GM11168 (cell line): ENCODE measurements around the gene ENDOV.

ENCODE experiments used
- in situ Hi-C: fragments of 300-500 bp; cut with MboI; formaldehyde crosslinking; loops from one replicate; pipeline ENCODE4 v1.12.0; 2022; ENCODE audit warnings: low sequenced_read_pairs; ENCODE audit not compliant: unreplicated experiment

ENDOV gene

DNA sequence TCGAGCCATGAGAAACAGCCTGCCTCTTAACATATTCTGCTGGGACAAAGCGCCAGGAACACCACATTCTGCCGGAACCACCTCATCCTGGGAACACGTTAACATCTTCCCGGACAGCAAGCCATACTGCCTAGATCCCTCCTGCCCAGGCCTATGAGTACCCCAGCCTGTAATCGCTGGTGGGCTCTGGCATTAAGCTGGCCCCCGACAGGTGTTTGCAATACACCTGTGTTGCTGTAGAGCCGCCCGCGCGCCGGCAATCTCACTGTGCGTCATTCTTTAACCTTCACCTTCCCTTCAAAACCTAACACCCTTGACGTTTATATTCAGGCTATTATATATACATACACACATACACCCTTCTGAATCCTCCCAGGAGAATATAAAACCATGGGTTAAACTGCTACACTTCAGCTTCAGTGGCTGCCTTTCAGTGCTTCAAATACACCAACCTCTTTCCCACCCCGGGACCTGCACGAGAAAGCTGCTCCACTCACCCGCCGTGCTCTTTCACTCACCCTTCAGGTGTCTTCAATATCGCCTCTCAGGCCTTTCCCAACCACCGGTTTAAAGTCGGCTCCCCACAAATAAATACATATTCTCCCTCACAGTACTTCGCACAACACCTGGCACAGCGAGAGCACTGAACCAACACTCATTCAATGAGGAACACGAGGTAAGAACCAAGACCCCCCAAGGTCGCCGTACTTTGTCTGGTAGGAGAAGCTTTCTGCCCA lies 1.0 kb upstream of the ENDOV start:
- in situ Hi-C loops = no loop called here

DNA sequence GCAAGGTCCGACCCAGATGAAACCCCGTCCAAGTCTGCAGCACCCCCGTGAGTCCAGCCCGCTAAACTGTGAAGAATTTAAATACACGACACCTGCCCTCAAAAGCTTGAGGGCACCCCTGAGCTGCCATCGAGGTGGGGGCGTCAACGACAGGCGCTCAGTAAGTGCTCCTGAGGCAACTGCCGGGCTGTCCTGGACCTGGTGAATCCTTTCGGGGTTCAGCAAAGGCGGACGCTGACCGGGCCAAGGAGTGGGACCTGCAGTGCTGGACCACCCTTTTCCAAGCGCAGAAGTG lies 512 bp upstream of the ENDOV start:
- in situ Hi-C loops = no loop called here

DNA sequence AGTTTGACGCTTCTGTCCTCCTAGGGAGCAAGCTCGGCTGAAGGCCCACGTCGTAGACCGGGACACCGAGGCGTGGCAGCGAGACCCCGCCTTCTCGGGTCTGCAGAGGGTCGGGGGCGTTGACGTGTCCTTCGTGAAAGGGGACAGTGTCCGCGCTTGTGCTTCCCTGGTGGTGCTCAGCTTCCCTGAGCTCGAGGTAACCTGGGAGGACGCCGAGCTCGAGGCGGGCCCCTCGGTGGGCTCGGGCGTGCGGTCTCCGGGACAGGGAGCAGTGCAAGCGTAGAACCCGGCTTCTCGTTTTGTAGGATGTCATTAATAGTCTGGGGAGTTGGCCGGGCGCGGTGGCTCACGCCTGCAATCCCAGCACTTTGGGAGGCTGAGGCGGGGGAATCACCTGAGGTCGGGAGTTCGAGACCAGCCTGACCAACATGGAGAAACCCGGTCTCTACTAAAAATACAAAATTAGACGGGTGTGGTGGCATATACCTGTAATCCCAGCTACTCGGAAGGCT lies 715 bp downstream of the ENDOV start:
- in situ Hi-C loops = no loop called here

- in situ Hi-C loops = no loop called here
Observed at GRCh38 chr17:80416260-80416939, 1.4 kb downstream of the ENDOV start.

GRCh38 chr17:80416940-80417293 lies 1.9 kb downstream of the ENDOV start:
- in situ Hi-C loops = no loop called here

- in situ Hi-C loops = no loop called here
Observed at GRCh38 chr17:80418589-80418988, 3.6 kb downstream of the ENDOV start.

- in situ Hi-C loops = no loop called here
Observed at GRCh38 chr17:80419255-80419654, 4.3 kb downstream of the ENDOV start.

DNA sequence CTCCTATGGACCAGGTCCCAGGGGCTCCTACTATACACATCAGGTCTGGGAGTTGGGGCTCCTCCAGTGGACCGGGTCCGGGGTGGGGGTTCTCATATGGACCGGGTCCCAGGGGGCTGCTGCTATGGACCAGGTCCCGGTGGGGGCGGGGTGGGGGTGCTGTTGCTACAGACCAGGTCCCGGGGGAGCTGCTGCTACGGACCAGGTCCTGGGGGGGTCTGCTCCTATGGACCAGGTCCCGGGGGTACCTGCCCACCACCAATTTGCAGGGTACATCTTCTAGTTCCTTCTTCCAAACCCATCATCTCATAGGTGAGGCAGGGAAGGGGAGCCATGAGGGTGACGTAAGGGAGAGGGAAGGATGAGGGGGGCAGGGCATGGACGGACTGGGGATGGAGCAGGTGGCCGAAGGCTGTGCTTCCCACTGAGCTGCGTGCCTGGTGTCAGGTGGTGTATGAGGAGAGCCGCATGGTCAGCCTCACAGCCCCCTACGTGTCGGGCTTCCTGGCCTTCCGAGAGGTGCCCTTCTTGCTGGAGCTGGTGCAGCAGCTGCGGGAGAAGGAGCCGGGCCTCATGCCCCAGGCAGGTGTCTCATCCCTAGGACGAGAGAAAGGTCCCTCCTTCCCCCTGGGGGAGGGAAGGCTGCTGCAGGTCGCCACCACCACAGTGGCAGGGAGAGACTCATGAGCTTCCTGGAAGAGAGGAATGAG lies 6.6 kb downstream of the ENDOV start:
- in situ Hi-C loops = loop anchor here (10.0 kb wide), 1 partner anchor 153 kb away; no protein-coding TSS in a partner anchor

- in situ Hi-C loops = loop anchor here (10.0 kb wide), 1 partner anchor 153 kb away; no protein-coding TSS in a partner anchor
Observed at GRCh38 chr17:80422276-80422675, 7.3 kb downstream of the ENDOV start.

DNA sequence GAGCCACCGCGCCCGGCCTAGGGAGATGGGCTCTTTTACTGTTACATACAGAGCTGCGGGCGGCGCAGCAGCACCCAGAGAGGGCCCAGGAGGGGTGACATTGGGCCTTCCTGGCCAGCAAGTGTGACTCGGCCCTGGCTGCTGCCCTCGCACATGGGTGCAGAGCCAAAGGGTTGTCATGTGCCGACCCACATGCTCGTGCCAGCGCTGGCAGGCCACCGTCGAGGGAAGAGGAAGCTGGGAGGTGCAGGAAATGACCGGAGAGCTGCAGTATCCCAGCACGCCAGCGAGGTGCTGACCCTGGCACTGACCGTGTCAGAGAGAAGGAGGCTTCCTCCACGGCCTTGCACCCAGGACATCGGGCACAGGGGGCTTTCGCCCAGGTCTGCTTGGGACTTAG lies 8.0 kb downstream of the ENDOV start:
- in situ Hi-C loops = loop anchor here (10.0 kb wide), 1 partner anchor 152 kb away; no protein-coding TSS in a partner anchor

- in situ Hi-C loops = loop anchor here (10.0 kb wide), 1 partner anchor 151 kb away; no protein-coding TSS in a partner anchor
Observed at GRCh38 chr17:80423536-80424225, 8.7 kb downstream of the ENDOV start.

DNA sequence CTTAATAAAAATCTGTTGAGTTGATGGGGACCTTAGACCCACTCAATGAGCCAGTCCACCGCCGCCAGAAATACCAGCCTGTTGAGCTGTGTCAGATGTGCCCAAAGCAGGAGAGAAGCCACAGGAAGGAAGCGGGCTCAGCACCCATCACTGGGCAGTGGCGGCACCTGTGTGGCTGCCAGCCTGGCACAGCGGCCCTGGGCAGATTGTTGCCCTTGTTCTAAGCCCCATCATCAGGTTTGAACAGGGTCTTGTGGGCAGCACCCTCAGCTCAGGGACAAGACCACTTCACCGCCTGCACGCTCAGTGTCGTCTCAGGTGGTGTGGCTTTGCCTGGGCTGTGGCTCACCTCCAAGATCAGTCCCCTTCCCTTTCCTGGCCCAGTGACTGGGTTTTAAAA lies 9.3 kb downstream of the ENDOV start:
- in situ Hi-C loops = loop anchor here (10.0 kb wide), 1 partner anchor 151 kb away; no protein-coding TSS in a partner anchor

- in situ Hi-C loops = loop anchor here (10.0 kb wide), 1 partner anchor 150 kb away; no protein-coding TSS in a partner anchor
Observed at GRCh38 chr17:80424878-80425765, 10.2 kb downstream of the ENDOV start.

DNA sequence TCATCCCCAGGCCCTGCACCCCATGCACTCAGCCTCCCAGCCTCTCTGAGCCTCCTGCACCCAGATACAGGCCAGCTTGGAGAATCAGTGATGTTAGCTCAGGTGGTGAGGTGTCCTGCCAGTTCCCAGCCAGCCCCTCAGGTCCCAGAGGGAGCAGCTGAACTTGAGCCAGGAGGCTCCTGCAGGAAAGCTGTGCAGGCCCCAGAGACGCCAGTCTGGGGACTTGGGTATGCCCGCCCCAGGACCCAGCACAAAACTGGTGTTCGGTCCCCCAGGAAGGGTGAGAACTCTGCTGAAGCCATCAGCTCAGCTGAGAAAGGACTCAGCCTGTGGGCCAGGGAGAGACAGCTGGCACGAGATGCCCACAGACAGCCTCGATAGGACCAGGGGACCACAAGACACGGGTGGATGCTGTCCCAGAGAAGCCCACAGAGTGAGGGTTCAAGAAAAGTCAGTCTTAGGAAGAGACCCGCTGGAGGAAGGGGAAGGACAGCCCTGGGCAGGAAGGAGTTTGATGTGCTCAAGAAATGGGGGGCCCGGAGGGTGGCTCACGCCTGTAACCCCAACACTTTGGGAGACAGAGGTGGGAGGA lies 11.0 kb downstream of the ENDOV start:
- in situ Hi-C loops = loop anchor here (10.0 kb wide), 1 partner anchor 149 kb away; no protein-coding TSS in a partner anchor

DNA sequence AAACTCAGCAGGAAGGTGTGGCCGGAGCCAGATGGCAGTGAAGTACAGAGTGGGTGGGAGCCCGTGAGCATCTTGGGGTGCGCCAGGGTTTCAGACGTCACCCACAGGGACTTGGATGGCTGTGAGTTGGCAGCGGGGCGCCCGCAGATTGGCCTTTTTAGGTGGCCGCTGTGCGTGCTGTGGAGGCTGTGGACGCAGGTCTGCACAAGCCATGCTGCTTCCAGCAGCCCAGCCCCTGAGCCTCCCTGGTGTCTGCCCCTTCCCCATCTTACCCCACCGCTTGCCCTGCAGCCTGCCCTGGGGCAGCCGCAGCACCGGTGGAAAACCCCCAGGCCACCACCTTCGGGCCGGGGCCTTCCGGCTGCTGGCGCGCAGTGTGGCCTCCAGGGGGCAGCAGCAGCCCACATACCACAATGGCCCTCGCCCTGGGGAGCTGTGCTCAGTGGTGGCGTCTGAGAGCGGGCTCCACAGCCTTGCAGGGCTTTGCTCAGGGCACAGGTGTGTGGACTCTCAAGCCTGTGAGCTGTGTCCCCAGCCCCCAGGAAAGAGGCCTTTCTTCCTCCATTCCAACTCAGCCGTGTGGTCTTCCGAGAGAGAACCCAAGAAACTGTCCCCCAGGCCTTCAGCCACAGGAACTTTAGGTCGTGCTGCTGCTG lies 11.8 kb downstream of the ENDOV start:
- in situ Hi-C loops = loop anchor here (10.0 kb wide), 1 partner anchor 148 kb away; no protein-coding TSS in a partner anchor

DNA sequence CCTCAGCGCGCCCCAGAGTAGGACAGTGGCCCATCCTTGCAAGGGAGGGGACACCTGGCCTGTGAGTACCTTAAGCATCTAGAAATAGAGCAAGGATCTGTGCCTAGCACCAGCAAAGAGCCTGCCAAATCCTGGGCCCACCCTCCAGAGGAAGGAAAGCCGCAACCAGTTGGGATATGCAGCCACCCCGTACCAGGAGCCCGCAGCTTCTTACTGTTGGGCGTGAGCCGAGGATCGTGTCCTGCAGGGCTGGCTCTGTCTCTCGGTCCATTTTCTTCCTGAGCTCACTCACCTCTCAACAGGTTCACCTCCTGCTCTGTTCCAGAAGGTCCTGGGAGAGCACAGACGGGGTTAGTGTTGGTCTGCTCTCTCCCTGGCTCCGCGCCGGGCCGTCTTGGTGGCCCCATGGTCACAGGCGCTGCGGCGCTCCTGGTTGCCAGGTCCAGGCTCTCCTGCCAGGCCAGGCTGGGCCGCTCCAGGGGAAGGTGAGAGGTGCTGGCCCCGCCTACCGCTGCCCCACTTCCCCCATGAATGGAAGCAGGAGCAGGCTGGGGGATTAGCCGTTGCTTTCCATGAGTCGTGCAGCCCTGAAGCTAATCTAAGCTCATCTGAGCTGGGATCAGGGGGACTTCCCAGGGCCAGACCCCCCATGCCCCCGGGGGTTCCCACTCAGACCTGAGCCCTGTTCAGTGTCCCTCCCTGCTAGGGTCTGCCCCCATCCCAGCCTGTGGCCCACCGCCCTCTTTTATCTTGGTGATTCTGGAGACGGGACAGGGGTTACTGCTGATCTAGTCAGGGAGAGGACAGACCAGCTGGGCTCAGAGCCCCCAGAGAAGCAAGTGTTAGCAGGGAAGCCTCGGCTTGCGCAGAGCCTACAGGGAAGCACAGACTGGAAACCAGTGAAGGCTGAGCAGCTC lies 12.7 kb downstream of the ENDOV start:
- in situ Hi-C loops = loop anchor here (10.0 kb wide), 1 partner anchor 147 kb away; no protein-coding TSS in a partner anchor

DNA sequence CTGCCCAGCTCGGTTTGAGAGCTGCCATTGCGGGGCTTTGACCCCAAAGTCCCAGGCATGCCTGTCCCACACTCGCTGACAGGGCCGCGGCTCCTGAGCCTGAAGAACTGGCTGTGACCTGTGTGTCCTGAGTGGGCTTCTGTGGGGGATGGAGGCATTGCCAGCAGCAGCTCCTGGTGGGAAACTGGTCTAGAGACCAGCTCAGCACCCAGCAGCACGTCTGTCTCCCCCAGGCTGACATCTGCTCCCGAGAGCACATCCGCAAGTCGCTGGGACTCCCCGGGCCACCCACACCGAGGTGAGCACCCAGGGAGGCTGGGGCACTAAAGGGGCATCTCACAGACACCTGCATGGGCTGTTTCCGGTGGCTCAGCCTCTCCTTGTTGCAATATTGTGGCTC lies 13.4 kb downstream of the ENDOV start:
- in situ Hi-C loops = loop anchor here (10.0 kb wide), 1 partner anchor 146 kb away; no protein-coding TSS in a partner anchor
